T-helper 1 cell (primary cell): ENCODE data around the gene INO80.
A peak's percentile ranks its signal among the peaks of the same experiment; 100 is the strongest.
"Not testable (repeated sequence)": the region's sequence is repeated elsewhere in the genome, so short reads cannot be mapped to it uniquely, and the experiment has no call there.

Source experiments
- DNase-seq, 5 donors: peaks; one replicate each; pipeline ENCODE4 v3.0.0-alpha.2; 2012 to 2020
- total RNA-seq, 4 donors: gene quantifications; one replicate each; lab custom pipeline; 2026; lab: John Stamatoyannopoulos, UW

Gene INO80, protein sequence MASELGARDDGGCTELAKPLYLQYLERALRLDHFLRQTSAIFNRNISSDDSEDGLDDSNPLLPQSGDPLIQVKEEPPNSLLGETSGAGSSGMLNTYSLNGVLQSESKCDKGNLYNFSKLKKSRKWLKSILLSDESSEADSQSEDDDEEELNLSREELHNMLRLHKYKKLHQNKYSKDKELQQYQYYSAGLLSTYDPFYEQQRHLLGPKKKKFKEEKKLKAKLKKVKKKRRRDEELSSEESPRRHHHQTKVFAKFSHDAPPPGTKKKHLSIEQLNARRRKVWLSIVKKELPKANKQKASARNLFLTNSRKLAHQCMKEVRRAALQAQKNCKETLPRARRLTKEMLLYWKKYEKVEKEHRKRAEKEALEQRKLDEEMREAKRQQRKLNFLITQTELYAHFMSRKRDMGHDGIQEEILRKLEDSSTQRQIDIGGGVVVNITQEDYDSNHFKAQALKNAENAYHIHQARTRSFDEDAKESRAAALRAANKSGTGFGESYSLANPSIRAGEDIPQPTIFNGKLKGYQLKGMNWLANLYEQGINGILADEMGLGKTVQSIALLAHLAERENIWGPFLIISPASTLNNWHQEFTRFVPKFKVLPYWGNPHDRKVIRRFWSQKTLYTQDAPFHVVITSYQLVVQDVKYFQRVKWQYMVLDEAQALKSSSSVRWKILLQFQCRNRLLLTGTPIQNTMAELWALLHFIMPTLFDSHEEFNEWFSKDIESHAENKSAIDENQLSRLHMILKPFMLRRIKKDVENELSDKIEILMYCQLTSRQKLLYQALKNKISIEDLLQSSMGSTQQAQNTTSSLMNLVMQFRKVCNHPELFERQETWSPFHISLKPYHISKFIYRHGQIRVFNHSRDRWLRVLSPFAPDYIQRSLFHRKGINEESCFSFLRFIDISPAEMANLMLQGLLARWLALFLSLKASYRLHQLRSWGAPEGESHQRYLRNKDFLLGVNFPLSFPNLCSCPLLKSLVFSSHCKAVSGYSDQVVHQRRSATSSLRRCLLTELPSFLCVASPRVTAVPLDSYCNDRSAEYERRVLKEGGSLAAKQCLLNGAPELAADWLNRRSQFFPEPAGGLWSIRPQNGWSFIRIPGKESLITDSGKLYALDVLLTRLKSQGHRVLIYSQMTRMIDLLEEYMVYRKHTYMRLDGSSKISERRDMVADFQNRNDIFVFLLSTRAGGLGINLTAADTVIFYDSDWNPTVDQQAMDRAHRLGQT (N-terminal part only)
- total RNA-seq: 88.1 to 122 (median 109) reads per million in 4 donors

DNA sequence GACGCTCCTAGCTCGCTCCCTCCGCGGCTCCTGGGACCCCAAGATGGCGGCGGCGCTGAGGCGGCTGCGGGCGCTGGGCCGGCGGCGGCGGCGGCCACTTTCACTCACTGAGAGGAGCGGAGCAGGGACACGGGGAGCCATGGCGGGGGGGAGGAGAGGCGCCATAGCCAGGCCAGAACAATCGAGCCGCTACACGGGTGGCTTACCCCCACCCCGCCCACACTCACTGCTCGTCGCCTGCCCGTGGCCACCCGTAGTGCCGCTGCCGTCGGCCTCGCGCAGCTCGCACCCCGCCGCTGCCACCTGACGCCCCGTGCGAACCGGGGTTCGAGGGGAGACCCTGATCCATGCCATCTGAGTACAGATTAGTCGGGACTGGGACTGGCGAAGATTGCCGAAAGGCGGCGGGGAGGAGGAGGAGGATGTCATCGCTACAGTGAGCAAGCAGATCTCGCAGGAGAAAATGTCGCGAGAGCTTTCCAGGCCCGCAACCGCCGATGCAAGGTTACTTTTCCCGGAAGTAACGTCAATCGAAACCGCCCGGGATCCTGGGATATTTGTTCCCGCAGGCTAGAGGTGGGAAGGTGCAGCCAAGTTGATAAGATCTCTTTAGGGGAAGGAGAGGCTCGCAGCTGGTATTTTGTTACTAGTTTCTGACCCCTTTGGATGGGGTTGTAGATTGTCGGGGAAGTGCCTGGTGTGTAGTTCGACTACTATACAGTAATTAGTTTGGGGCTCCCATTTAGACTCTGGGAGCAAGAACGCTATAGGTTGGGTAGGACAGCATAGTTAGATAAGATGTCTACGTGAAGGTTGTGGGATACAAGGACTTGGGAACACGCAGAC is at the start of gene INO80:
TSS of gene INO80 (minus strand) at position 165 of the 846 bp plus-strand sequence. CDS start 19,970 bp downstream, outside the sequence.
- peak; percentile 89 to 97 (median 95) for DNase-seq

DNA sequence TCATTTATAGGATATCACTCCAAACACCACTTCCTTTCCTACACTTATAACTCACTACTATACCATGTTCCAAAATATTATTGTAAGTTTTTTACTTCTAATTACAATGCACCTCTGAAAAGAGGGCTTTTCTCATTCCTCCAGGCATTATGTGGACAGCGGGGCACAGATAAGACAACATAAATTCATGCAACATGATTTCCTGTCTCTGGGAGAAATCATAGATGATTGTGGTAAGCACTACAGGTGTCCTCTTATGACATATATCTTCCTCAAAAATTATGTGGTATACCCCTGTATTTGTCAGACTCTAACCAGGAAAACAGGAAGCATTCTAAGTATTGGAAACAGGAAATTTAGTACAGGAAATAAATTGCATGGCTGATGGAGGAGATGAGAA is 45.7 kb upstream of the INO80 start:
- peak in 1 of 5 donors; percentile 9 for DNase-seq

DNA sequence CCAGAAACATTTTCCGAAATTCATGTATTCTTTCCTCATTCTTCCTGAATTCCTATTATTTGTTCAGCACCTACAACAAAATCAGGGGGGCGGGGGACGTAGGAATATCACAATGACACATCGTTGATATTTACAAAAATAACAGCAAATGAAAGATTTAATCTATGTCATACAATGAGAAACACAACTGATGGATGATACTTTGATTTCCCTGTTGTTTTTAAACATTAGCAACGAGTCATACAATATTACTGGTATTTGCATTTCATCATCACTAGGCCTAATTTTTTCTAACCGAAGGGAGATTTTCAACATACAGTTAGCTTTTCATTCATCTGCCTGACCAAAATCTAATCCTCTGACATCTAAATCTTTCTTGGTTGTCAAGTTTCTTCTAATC is 45.3 kb upstream of the INO80 start:
- DNase-seq: no peak

DNA sequence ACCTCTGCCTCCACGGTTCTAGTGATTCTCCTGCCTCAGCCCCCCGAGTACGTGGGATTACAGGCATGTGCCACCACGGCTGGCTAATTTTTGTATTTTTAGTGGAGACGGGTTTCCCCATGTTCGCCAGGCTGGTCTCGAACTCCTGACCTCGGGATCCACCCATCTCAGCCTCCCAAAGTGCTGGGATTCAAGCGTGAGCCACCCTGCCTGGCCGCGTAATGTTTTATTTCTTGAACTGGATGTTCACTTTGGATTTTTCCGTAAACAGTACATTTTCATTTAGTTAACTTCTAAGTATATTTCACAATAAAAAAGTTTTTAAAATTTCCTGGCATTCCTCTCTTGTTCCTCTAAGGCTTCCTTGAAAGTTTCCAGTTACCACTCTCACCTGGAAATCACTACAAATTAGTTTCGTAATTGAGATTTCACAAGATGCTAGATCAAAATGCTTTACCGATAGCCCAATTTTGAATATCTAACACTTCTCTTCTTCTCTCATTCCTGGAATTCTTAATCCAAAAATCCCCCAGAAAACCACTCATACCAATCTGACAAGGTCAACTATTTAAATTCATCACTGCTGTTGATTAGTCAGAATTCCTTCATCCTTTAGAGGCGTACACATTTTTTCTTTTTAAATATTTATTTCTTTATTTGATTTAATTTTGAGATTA is 44.7 kb upstream of the INO80 start:
- no peak for DNase-seq

DNA sequence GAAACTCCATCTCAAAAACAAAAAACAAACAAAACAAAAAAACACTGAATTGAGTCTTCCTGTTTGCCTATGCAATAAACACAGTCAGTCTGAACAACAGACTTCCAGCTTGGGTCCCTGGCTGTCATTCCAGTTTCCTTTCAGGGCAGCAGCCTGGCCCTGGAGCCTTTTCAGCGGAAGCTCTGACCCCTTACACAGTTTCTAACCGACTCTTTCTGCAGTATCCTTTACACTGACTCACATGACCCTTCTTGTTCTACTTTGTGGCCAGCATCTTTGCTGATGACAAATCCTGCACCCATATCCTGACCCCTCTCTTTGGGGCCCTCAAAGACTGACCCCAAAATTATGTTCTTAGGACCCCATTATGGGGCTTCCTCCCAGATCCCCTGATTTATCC is 38.3 kb upstream of the INO80 start:
- DNase-seq: no peak

DNA sequence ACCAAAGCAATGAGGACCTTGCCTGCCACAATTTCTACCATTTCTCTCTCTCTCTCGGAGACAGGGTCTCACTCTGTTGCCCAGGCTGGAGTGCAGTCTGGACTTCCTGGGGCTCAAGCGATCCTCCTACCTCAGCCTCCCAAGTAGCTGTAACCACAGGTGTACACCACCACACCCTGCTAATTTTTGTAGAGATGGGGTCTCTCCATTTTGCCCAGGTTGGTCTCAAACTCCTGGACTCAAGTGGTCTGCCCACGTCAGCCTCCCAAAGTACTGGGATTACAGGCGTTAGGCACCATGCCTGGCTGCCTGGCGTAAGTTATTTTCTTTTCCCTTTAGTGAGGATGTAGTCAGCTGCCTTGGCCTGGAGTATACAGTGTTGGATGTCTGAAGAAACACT is 37.7 kb upstream of the INO80 start:
- DNase-seq: no peak

DNA sequence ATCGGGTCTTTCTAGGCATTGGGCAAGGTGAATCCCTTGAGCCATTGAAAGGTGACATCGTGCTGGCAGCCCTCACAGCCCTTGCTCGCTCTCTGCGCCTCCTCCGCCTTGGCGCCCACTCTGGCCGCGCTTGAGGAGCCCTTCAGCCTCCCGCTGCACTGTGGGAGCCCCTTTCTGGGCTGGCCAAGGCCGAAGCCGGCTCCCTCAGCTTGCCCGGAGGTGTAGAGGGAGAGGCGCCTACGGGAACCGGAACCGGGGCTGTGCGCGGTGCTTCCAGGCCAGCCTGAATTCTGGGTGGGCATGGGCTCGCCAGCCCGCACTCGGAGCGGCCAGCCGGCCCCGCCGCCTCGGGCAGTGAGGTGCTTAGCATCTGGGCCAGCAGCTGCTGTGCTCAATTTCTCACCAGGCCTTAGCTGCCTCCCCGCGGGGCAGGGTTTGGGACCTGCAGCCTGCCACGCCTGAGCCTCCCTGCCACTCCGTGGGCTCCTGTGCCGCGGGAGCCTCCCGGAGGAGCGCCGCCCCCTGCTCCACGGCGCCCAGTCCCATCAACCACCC is 35.4 kb upstream of the INO80 start:
- DNase-seq: no peak

DNA sequence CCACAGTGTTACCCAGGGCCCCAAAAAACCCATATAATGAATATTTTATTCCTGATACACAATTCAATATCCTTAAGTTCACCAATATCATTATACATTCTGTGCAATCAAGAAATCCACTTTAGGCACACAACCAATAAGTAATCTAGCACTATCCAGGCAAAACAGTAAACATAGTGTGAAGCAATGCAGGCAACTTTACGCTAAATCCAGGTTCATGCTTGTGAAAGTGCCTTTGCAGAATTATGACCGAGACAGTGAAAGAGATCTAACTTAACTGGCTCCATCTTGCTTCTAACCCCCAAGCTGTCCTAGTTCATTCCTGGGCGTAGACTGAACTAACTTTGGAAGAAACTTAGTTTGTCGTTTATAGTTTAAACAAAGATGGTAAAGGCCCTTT is 34.2 kb upstream of the INO80 start:
- DNase-seq: no peak

DNA sequence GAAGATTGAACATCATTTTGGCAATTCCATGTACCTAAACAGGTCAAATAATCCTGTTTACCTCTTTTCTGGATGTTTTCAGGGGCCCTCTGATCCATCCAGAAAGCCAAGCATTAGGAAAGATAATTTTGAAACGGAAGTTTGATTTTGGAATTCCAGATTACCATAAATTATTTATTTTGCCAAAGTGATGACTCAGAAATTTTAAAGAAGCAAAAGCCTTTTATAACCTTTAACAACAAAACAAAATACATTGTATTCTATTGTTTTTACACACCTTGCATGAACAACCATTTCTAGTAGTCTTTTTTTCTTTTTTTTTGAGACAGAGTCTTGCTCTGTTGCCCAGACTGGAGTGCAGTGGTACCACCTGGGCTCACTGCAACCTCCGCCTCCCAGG is 32.0 kb upstream of the INO80 start:
- DNase-seq: no peak

DNA sequence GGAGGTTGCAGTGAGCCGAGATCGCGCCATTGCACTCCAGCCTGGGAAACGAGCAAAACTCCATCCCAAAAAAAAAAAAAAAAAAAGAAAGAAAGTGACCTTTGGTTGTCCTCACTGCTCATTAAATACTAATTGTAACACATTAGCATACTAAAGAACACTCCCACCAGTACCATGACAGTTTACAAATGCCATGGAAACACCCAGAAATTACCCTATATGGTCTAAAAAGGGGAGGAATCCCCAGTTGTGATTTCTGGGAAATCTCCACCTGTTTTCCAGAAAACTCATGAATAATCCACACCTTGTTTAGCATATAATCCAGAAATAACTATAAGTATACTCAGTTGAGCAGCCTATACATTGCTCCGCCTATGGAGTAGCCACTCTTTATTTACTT is 23.5 kb upstream of the INO80 start:
- no peak for DNase-seq

DNA sequence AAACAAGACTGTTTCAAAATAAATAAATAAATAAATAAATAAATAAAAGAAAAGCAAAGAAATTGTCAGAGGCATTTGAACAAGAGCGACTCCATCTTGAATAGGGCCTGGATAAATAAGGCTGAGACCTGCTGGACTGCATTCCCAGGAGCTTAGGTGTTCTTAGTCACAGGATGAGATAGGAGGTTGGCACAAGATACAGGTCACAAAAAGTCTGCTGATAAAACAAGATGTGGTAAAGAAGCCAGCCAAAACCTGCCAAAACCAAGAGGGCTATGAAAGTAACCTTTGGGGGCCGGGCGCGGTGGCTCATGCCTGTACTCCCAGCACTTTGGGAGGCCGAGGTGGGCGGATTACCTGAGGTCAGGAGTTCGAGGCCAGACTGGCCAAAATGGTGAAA is 23.0 kb upstream of the INO80 start:
- not testable (repeated sequence) for DNase-seq

DNA sequence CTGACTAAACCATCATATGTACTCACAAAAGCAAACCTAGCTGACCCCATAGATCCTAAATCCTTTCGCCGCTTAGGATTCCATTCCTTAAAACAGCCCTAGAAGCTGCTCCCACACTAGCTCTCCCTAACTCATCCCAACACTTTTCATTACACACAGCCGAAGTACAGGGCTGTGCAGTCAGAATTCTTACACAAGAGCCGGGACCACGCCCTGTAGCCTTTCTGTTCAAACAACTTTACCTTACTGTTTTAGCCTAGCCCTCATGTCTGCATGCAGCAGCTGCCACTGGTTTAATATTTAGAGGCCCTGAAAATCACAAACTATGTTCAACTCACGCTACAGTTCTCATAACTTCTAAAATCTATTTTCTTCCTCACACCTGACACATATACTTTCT is 19.5 kb upstream of the INO80 start:
- DNase-seq: not testable (repeated sequence)

DNA sequence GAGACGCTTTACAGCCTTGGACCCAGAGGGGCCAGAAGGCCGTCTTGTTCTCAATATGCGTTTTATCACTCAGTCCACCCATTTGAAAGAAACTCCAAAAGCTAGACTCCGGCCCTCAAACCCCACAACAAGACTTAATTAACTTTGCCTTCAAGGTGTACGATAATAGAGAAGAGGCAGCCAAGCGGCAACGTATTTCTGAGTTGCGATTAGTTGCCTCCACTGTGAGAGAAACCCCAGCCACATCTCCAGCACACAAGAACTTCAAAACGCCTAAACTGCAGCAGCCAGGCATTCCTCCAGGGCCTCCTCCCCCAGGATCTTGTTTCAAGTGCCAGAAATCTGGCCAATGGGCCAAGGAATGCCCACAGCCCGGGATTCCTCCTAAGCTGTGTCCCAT is 17.4 kb upstream of the INO80 start:
- no peak for DNase-seq

DNA sequence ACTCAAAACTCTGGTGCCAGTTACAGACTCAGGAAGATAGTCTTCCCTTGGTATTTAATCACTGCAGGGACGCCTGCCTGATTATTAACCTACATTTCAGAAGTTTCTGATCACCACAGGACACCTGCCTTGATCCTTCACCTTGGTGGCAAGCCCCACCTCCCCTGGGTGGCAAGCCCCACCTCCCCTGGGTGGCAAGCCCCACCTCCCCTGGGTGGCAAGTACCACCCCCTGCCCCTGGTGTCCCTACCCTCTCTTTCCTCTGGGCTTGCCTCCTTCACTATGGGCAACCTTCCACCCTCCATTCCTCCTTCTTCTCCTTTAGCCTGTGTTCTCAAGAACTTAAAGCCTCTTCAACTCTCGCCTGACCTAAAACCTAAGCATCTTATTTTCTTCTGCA is 16.0 kb upstream of the INO80 start:
- not testable (repeated sequence) for DNase-seq

DNA sequence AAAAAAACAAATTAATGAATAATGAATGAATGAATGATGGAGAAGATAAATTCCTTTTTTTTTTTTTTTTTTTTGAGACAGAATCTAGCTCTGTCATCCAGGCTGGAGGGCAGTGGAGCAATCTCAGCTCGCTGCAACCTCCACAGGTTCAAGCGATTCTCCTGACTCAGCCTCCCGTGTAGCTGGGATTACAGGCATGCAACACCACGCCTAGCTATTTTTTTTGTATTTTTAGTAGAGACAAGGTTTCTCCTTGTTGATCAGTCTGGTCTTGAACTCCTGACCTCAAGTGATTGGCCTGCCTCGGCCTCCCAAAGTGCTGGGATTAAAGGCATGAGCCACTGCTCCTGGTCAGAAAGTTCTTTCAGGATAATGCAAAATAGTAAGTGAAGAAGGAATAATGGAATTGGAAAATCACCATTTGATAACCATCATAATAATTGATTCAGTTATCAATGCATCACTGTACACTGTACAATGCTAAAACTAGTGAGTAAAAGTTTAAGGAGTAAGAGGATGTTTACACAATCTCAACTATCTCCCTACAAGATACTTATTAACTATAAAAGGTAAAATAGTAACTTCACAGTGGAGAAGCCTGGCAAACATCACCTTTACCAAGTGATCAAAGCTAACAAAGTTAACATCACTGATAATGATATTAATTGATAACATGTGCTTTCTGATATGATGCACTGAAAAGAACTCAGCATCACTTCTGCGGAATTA is 12.3 kb upstream of the INO80 start:
- no peak for DNase-seq

DNA sequence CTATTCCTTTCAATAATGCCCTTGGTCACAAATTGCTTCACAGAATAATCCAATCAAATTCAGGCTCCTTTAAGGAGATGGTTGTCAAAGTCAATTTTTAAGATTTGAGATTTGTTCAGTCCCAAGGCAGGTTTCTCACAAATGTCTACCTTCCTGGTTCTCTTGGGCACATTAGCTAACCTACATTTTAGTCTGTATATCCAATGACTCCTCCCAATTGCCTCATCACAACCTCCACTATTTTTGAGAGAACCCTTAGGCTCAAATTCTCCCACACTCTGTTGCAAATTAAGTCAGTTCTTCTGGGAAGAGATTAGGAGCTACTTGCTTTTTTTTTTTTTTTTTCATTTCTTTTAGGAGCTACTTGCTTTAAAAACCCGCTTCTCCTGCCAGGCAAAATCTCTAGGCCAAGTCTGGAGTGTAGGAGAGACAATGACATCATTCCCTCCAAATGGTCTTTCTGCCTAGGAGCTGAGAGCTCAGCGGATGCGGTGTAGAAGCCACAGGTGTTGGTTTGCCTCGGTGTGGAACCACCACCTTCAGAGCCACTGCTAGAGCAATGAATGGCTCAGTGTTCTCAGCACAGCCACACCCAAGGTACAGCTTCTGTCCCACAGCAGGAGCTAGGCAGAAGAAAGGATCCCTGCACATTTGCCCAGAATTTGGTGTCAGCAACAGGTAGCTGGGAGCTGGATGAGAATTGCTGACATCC is 10.0 kb upstream of the INO80 start:
- peak in 1 of 5 donors; percentile 26 for DNase-seq

DNA sequence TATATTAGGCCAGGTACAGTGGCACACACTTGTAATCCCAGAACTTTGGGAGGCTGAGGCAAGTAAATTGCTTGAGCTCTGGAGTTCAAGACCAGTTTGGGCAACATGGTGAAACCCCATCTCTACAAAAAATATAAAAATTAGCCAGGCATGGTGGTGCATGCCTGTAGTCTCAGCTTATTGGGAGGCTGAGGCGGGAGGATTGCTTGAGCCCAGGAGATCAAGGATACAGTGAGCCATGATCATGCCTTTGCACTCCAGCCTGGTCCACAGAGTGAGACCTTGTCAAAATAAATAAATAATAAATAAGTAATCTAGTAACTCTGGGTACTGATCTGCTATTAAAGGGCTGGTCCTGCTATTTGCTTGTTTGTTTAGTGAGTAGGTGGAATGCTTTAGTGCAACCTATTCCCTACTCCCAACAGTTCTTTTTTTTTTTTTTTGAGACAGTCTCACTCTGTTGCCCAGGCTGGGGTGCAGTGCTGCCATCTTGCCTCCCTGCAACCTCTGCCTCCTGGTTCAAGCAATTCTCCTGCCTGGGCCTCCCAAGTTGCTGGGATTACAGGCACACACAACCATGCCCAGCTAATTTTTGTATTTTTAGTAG is 9.1 kb upstream of the INO80 start:
- no peak for DNase-seq

DNA sequence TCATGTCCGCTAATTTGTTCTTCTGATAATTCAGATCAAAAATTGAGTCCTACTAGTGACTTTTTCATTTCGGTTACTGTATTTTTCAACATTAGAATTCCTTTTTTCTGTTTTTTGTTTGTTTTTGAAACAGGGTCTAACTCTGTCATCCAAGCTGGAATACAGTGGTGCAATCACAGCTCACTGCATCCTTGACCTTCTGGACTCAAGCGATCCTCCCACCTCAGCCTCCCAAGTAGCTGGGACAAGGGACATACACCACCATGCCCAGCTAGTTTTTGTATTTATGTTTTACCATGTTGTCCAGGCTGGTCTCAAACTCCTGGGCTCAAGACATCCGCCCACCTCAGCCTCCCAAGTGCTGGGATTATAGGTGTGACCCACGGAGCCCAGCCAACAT is 8.0 kb upstream of the INO80 start:
- DNase-seq: no peak

DNA sequence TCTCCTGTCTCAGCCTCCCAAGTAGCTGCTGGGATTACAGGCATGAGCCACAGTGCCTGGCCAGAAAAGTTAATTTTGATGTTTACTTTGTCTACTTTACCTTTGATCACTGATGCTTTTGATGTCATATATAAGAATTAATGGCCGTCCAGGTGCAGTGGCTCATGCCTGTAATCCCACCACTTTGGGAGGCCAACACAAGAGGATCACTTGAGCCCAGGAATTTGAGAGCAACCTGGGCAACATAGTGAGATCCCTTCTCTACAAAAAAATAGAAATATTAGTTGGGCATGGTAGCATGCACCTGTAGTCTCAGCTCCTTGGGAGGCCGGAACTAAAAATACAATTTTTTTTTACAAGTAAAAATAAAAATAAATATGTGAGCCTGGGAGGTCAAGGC is 6.8 kb upstream of the INO80 start:
- DNase-seq: no peak
